Nephron progenitor cell (in vitro differentiated cells): ENCODE results near the gene MSH5.

Experiments used
- DNase-seq: peaks from one replicate; pipeline ENCODE4 v3.0.0; 2021
- H3K27ac Mint-ChIP-seq: 2 replicates; pipeline ENCODE4 v1.8.0; 2021; ENCODE audit warnings: mild to moderate bottlenecking, moderate library complexity, mixed read lengths
- H3K27me3 Mint-ChIP-seq: 2 replicates; pipeline ENCODE4 v1.8.0; 2021; ENCODE audit warnings: mild to moderate bottlenecking, low read depth, mixed read lengths; ENCODE audit not compliant: poor library complexity
- H3K36me3 Mint-ChIP-seq: 2 replicates; pipeline ENCODE4 v1.8.0; 2021; ENCODE audit warnings: low read depth, mixed read lengths
- H3K4me1 Mint-ChIP-seq: 2 replicates; pipeline ENCODE4 v1.8.0; 2021; ENCODE audit warnings: mixed read lengths
- H3K4me3 Mint-ChIP-seq: 2 replicates; pipeline ENCODE4 v1.8.0; 2021; ENCODE audit warnings: mild to moderate bottlenecking, moderate library complexity, mixed read lengths
- H3K9me3 Mint-ChIP-seq: 2 replicates; pipeline ENCODE4 v1.8.0; 2021; ENCODE audit warnings: mild to moderate bottlenecking, moderate library complexity, mixed read lengths
- TF ChIP-seq, protein P1 (sequence below): fragments of 200-600 bp; sonication (generic); IDR thresholded peaks from 2 replicates; pipeline ENCODE4 v1.5.0; 2021; ENCODE audit warnings: antibody characterized with exemption

The MSH5 gene

DNA sequence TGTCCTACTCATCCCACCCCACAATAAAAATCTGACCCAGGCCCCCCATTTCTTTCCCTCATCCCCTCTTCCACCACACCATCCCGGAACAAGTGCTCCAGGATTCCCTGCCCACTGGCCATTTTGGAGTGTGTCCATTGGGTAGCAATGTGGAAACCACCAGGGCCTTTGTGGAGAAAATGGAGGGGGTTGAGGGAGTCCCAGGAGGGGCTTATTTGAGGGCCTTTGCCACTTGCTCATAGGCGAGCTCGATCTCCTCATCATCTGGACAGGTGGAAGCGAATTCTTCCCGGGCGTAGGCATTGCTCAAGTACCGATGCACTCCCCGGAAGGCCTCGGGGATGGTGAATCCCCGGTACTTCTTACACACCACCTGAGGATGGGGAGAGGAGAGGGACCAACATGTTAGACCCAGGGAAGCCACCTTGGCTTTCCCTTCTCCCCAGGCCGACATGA is 9.1 kb upstream of the MSH5 start:
- Mint-ChIP-seq H3K36me3 (peaks cover 62% of the 10 kb centered on the region), H3K4me1 (peaks cover 72% of the 10 kb centered on the region)

DNA sequence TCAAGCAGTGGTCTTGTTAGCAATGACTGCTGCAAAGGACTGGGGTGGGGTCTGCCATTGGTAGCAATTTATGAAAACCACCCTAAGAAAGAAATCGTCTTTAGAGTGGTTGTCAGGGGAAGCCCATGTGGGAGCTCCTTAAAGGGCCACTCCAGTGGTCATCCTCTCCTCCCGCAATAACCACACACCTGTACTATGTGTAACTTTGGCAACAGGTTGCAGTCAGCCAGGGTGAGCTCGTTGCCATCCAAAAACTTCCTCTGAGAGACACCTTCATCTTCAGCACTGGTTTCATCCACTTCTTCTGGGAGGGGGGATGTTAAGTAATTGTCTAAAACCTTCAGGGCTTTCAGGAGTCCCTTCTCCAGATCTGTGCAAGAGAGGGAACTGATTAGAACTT is 7.8 kb upstream of the MSH5 start:
- H3K4me3 Mint-ChIP-seq, result no peak overlapping the region
- H3K4me1 Mint-ChIP-seq, result peaks cover 72% of the 10 kb centered on the region
- TF ChIP-seq, protein P1, sequence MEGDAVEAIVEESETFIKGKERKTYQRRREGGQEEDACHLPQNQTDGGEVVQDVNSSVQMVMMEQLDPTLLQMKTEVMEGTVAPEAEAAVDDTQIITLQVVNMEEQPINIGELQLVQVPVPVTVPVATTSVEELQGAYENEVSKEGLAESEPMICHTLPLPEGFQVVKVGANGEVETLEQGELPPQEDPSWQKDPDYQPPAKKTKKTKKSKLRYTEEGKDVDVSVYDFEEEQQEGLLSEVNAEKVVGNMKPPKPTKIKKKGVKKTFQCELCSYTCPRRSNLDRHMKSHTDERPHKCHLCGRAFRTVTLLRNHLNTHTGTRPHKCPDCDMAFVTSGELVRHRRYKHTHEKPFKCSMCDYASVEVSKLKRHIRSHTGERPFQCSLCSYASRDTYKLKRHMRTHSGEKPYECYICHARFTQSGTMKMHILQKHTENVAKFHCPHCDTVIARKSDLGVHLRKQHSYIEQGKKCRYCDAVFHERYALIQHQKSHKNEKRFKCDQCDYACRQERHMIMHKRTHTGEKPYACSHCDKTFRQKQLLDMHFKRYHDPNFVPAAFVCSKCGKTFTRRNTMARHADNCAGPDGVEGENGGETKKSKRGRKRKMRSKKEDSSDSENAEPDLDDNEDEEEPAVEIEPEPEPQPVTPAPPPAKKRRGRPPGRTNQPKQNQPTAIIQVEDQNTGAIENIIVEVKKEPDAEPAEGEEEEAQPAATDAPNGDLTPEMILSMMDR, result no peak
- no peaks in the 10 kb centered on the region for H3K27me3 Mint-ChIP-seq
- H3K27ac Mint-ChIP-seq, result no peak overlapping the region
- no peak for DNase-seq
- peaks cover 48% of the 10 kb centered on the region for H3K36me3 Mint-ChIP-seq
- H3K9me3 Mint-ChIP-seq, result no peaks in the 10 kb centered on the region

More for the DNA sequence above, 9.1 kb upstream of the MSH5 start:
- no peaks in the 10 kb centered on the region for H3K9me3 Mint-ChIP-seq
- TF ChIP-seq, protein P1, result no peak
- DNase-seq, result no peak
- H3K4me3 Mint-ChIP-seq, result peak overlapping the region; percentile 97
- peak overlapping the region; percentile 92 for H3K27ac Mint-ChIP-seq
- no peaks in the 10 kb centered on the region for H3K27me3 Mint-ChIP-seq

- TF ChIP-seq, protein P1, result no peak
- peaks cover 35% of the 10 kb centered on the region for H3K36me3 Mint-ChIP-seq
- H3K9me3 Mint-ChIP-seq, result no peaks in the 10 kb centered on the region
- peak overlapping the region; percentile 77 for H3K27ac Mint-ChIP-seq
- no peaks in the 10 kb centered on the region for H3K27me3 Mint-ChIP-seq
- peak overlapping the region; percentile 98 for H3K4me3 Mint-ChIP-seq
- peaks cover 78% of the 10 kb centered on the region for H3K4me1 Mint-ChIP-seq
- no peak for DNase-seq
These were observed 6.1 kb upstream of the MSH5 start for GRCh38 chr6:31733734-31734133.

GRCh38 chr6:31734247-31734820 is 5.5 kb upstream of the MSH5 start:
- DNase-seq, result no peak
- H3K9me3 Mint-ChIP-seq, result no peaks in the 10 kb centered on the region
- peaks cover 78% of the 10 kb centered on the region for H3K4me1 Mint-ChIP-seq
- peaks cover 29% of the 10 kb centered on the region for H3K36me3 Mint-ChIP-seq
- peak overlapping the region; percentile 98 for H3K4me3 Mint-ChIP-seq
- no peaks in the 10 kb centered on the region for H3K27me3 Mint-ChIP-seq
- H3K27ac Mint-ChIP-seq, result peak overlapping the region; percentile 94
- TF ChIP-seq, protein P1, result no peak

DNA sequence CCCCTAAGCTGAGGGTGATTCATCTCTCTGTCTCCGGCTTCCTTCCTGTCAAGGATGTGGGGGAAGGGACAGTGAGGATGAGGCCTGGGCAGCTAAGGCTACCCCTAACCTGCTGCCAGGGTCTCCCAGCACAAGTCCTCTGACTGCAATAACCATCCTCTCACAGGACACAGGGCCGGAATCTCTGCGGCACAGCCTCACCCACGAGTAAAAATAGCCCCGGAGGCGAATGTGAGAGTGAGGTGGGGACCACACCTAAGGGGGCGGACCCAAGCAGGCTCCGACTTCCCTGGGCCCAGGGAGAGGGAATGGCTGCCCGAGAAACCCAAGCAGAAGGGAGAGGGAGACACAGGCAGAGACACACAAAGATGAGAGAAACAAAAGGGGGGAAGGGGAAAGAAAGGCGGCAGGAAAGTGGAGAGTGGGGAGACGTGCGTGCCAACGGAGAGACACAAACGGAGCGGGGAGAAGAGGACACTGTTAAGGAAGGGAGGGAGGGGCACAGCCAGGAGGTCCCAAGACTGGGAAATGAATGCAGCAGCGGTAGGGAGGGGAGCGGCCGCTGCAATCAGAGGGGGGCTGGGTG is 4.9 kb upstream of the MSH5 start:
- Mint-ChIP-seq H3K4me3 (peak overlapping the region; percentile 98), H3K9me3 (no peaks in the 10 kb centered on the region), H3K27ac (peak overlapping the region; percentile 99), H3K27me3 (peaks cover 2% of the 10 kb centered on the region), H3K36me3 (peaks cover 29% of the 10 kb centered on the region), H3K4me1 (peaks cover 82% of the 10 kb centered on the region)
- TF ChIP-seq, protein P1, result no peak
- peak; percentile 44 for DNase-seq
